GF-D8 (cell line): ENCODE data around the gene GDI2.

ENCODE experiments used
- DNase-seq: peaks from one replicate; lab custom pipeline; 2025; lab: John Stamatoyannopoulos, UW

Gene GDI2

GRCh38 chr10:5741276-5741675, 72.0 kb downstream of the GDI2 start:
- no peak for DNase-seq

DNA sequence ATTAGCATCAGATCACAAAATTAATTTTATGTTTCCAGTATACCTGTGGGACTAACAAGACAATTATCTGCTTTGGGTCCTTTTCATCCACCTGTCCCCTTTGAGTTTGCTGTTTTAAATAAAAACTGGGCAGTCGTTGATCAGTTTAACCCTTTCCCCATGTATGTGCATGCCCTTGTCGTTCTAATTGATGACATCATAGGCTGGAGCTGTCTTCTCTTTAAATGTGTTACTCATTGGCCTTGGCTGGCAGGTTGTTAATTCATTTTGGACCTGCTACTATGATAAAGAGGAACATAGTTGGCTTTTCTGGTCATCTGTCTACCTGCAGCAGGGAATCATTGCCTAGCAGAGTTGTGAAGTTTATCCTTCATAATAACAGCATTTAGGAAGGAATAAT, 74.8 kb downstream of the GDI2 start:
- no peak for DNase-seq

DNA sequence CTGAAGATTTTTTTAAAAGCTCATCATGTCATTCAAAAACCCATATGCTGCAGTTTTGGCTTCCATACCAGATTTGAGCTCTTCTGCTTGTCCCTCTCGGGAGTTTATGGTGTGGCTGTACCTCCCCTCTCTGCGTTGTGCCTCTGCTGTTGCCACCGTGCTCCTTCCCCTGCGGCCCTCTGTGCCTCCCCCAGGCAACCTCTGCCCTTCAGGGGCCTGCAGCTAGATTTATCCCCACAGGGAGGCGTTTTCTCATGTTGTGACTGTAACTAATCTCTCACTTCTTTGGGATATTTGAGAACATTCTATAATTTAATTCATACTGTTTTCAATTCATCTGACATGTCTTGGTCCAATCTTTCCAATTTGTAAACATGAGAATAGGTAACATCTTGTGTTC, 75.9 kb downstream of the GDI2 start:
- DNase-seq = no peak

GRCh38 chr10:5736591-5736990, 76.6 kb downstream of the GDI2 start:
- DNase-seq = no peak

DNA sequence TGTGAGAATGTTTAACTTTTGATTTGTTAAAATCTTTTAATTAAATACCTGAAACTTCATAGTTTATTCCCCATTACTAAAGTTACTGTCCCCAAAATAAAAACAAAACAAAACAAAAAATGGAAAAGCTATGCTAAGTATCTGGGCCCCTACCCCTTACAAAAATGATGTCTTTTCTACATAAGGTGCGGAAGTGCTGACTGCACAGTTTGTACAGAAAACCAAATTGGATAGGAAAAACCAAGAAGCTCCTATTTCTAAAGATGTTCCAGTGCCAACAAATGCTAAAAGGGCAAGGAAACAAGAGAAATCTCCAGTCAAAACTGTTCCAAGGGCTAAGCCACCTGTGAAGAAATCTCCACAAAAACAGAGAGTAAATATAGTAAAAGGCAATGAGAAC, 78.1 kb downstream of the GDI2 start:
- DNase-seq = no peak

GRCh38 chr10:5732141-5732540, 81.1 kb downstream of the GDI2 start:
- DNase-seq = no peak

DNA sequence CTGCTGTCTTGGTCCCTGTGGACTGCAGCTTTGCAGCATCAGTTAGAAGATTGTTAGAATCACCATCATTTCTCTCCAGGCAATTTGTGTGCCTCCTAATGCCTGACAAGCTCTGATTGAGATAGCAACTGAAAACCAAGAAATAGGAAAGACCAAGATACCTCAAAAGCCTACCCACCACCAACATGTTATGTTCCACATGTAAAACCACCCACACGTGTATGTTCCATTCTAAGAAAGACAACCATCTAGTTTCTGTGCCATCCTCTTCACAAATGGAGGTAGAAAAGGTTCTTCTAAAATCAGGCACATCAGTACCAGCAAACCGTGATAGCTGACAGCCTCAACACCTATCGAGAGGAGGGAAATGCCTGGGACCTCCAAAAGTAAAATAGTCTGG, 81.7 kb downstream of the GDI2 start:
- no peak for DNase-seq

DNA sequence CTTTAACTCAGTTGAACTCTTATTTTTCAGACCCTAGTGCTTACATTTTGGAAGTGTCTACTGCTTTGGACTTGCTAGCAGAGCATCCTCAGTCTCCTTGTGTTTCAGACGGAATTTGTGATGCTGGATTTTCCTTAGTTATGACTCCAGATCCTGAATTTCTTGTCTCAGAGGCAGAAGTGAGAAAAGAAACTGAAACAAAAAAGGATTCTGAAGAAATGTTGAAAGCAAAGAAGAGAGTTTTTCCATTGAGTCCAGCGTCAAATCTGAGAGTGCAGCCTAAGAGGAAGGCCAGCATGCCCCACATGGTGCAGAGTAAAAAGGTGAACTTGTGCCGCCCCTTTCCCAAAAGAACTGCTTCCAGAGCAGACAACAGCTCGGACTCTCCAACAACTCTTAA, 82.5 kb downstream of the GDI2 start:
- DNase-seq = no peak

- no peak for DNase-seq
These were observed 89.5 kb downstream of the GDI2 start for GRCh38 chr10:5723692-5724091.

DNA sequence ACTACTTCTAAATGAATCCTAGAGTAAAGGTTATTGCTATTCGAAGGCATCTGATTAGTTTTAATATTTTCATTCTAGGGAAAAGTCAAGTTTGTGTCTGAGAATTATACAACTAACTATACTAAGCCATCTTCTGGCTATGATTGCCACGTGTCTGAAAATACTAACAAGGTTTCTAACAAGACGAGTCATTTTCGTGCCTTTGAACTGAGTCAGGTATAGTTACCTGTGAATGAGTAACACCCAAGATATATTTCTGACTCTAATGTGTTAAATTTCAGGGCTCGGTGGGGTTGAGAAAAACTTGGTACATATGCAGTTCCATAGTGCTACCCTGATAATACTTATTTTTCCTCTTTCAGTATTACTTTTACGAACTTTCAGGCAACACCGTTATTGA, 93.1 kb downstream of the GDI2 start:
- DNase-seq = no peak

- no peak for DNase-seq
These were observed 93.7 kb downstream of the GDI2 start for GRCh38 chr10:5719546-5719945.
